Occipital lobe (tissue), 2 donors: ENCODE results near the gene C6. TPM values are rescaled to one million over a fixed set of nuclear protein-coding genes. Genes with fewer than 3 reads are reported as not detected.

Experiments
- DNase-seq: peaks from one replicate; lab custom pipeline; 2025; lab: John Stamatoyannopoulos, UW
- total RNA-seq: library from RNA; depleted of rRNA; stranded (reverse); fragments of >200 nt; gene quantifications from one replicate; pipeline ENCODE4 v1.2.3, GENCODE V29; 2014

The C6 gene
- total RNA-seq, 1 donor from 2014 or later: not detected

GRCh38 chr5:41127967-41128690, 85.2 kb downstream of the C6 start:
- no peak for DNase-seq

GRCh38 chr5:41122459-41122858, 90.9 kb downstream of the C6 start:
- DNase-seq: no peak

- DNase-seq: no peak
Measured at GRCh38 chr5:41120600-41120999, 92.7 kb downstream of the C6 start.

GRCh38 chr5:41118177-41118576, 95.2 kb downstream of the C6 start:
- DNase-seq: no peak

- DNase-seq: no peak
Measured at GRCh38 chr5:41115281-41115680, 98.1 kb downstream of the C6 start.

GRCh38 chr5:41112486-41113455, 100.6 kb downstream of the C6 start:
- no peak for DNase-seq

GRCh38 chr5:41109186-41109585, 104.1 kb downstream of the C6 start:
- no peak for DNase-seq

GRCh38 chr5:41102341-41102740, 111.0 kb downstream of the C6 start:
- no peak for DNase-seq

GRCh38 chr5:41097642-41098041, 115.7 kb downstream of the C6 start:
- no peak for DNase-seq

GRCh38 chr5:41095324-41096101, 117.8 kb downstream of the C6 start:
- no peak for DNase-seq

GRCh38 chr5:41094871-41095270, 118.5 kb downstream of the C6 start:
- DNase-seq: no peak

GRCh38 chr5:41093803-41094202, 119.5 kb downstream of the C6 start:
- DNase-seq: no peak

Other genes starting within 250 kb of the C6 start
- not detected for gene MROH2B, start 142.2 kb downstream of the C6 start, total RNA-seq